Measurements from ENCODE around the gene PSG3.
"Not testable (repeated sequence)": the region's sequence is repeated elsewhere in the genome, so short reads cannot be mapped to it uniquely, and the experiment has no call there.

Gene PSG3

DNA sequence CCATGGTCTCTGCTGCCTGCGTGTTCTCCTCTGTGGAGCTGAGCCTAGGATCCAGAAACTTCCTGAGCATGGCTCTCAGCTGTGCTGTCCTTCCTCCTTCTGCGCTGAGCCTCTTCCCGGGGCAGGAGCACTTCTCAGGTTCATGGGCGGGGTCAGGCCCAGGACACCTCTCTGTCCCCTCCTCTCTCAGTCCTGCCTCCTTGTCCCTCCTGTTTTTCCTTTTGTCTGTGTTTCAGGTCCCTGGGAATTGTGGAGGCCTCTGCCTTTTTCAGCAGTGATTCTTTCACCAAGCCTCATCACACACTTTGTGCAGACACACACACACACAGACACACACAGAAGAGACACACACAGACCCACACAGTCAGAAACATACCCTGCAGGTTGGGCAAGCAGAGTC lies at the start of gene PSG3:
Gene PSG3 (minus strand): TSS at position 101 of the 400 bp plus-strand sequence. CDS start 97 bp downstream, at position 4.
- H3K4me1 ChIP-seq; H3K27ac ChIP-seq; H3K4me2 ChIP-seq (ENCODE audit: low read length); H3K9ac ChIP-seq; H3K79me2 ChIP-seq; H3K9me3 ChIP-seq (ENCODE audit: control insufficient read depth, low read length); H3K36me3 ChIP-seq (ENCODE audit: control insufficient read depth, insufficient read depth, low read length); H3K27me3 ChIP-seq (ENCODE audit: control insufficient read depth, insufficient read depth, low read length); H3K4me3 ChIP-seq (ENCODE audit: low read depth, low read length); H2AFZ ChIP-seq: not testable (repeated sequence)

DNA sequence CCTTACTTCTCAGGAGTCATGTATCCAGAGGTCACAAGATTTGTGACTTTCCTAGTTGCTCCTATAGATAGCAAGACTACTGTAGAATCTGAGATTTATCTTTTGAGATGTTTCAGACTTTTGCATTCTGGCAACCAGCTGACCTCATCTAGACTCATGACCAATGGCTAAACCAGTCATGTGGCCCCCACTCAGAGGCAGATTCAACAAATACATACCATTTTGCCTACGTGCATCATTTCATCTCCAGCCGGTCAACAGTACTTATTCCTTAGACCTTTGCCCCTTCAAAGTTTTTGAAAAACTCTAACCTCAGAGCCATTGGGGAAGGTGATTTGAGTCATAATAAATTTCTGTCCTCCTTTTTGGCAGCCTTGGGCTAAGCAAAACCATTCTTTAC lies 48.5 kb upstream of the PSG3 start:
- H3K27me3 ChIP-seq (ENCODE audit: control insufficient read depth, insufficient read depth, low read length) = not testable (repeated sequence)

DNA sequence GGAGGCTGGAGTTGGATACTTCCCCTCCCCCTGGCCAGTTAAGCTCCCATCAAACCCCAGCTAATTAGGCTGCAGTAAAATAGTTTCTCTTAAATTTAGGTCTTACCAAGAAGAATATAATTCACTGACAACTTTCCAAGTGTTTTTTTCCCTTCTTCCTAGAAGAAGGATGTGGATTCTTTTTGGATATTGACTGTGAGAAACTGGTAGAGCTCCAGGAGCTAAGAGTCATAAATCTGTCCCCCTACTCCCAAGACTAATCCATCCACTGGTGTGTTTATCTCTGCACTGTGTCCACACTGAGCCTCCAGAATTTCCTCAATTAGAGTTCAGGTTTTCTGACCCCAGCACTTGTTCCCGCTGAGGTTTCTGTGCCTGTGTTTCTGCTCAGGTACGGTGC lies 47.5 kb upstream of the PSG3 start:
- H3K27me3 ChIP-seq (ENCODE audit: control insufficient read depth, insufficient read depth, low read length); H3K9me3 ChIP-seq (ENCODE audit: control insufficient read depth, low read length); H2AFZ ChIP-seq; H3K79me2 ChIP-seq; H3K4me3 ChIP-seq (ENCODE audit: low read depth, low read length); H3K27ac ChIP-seq; H3K9ac ChIP-seq; H3K4me2 ChIP-seq (ENCODE audit: low read length); H3K36me3 ChIP-seq (ENCODE audit: control insufficient read depth, insufficient read depth, low read length); H3K4me1 ChIP-seq: not testable (repeated sequence)

More for the DNA sequence above, 48.5 kb upstream of the PSG3 start:
- H3K4me1 ChIP-seq; H3K27ac ChIP-seq; H3K4me3 ChIP-seq (ENCODE audit: low read depth, low read length); H3K79me2 ChIP-seq; H2AFZ ChIP-seq; H3K4me2 ChIP-seq (ENCODE audit: low read length); H3K9me3 ChIP-seq (ENCODE audit: control insufficient read depth, low read length); H3K9ac ChIP-seq; H3K36me3 ChIP-seq (ENCODE audit: control insufficient read depth, insufficient read depth, low read length): not testable (repeated sequence)

DNA sequence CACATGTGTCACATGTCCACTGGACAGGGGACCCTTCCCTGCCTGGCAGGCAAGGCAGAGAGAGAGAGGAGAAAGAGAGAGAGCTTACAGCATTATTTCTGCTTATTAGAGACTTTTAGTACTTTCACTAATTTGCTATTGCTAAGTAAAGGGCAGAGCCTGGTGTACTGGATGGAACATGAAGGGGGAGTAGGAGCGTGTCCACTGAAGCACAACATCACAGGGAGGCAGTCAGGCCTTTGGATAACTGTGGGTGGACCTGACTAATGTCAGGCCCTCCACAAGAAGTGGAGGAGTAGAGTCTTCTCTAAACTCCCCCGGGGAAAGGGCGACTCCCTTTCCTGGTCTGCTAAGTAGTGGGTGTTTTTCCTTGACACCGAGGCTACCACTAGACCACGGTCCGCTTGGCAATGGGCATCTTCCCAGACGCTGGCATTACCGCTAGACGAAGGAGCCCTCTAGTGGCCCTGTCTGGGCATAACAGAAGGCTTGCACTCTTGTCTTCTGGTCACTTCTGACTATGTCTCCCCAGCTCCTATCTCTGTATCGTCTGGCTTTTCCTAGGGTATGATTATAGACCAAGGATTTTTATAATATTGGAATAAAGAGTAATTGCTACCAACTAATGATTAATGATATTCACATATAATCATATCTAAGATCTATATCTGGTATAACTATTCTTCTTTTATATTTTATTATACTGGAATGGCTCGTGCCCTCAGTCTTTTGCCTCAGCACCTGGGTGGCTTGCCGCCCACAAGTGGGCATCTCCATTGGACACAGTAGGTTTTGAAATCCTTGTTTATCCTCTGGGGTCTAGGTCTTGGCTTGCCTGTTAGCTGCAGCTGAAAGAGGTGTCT lies 36.7 kb upstream of the PSG3 start:
- H3K27ac ChIP-seq; H3K4me3 ChIP-seq (ENCODE audit: low read depth, low read length); H2AFZ ChIP-seq; H3K79me2 ChIP-seq; H3K27me3 ChIP-seq (ENCODE audit: control insufficient read depth, insufficient read depth, low read length); H3K9me3 ChIP-seq (ENCODE audit: control insufficient read depth, low read length); H3K4me1 ChIP-seq; H3K4me2 ChIP-seq (ENCODE audit: low read length); H3K9ac ChIP-seq; H3K36me3 ChIP-seq (ENCODE audit: control insufficient read depth, insufficient read depth, low read length): not testable (repeated sequence)
- TF ChIP-seq, protein P1, sequence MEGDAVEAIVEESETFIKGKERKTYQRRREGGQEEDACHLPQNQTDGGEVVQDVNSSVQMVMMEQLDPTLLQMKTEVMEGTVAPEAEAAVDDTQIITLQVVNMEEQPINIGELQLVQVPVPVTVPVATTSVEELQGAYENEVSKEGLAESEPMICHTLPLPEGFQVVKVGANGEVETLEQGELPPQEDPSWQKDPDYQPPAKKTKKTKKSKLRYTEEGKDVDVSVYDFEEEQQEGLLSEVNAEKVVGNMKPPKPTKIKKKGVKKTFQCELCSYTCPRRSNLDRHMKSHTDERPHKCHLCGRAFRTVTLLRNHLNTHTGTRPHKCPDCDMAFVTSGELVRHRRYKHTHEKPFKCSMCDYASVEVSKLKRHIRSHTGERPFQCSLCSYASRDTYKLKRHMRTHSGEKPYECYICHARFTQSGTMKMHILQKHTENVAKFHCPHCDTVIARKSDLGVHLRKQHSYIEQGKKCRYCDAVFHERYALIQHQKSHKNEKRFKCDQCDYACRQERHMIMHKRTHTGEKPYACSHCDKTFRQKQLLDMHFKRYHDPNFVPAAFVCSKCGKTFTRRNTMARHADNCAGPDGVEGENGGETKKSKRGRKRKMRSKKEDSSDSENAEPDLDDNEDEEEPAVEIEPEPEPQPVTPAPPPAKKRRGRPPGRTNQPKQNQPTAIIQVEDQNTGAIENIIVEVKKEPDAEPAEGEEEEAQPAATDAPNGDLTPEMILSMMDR (IDR thresholded peaks at IDR 0.05) = peak; percentile 74

DNA sequence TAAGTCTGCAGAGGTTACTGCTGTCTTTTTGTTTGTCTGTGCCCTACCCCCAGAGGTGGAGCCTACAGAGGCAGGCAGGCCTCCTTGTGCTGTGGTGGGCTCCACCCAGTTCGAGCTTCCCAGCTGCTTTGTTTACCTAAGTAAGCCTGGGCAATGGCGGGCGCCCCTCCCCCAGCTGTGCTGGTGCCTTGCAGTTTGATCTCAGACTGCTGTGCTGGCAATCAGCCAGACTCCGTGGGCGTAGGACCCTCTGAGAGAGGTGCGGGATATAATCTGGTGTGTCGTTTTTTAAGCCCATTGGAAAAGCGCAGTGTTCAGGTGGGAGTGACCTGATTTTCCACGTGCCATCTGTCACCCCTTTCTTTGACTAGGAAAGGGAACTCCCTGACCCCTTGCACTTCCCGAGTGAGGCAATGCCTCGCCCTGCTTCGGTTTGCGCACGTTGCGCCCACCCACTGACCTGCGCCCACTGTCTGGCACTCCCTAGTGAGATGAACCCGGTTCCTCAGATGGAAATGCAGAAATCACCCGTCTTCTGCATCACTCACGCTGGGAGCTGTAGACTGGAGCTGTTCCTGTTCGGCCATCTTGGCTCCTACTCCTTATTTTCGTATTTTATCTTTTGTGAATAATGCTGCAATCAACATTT lies 34.4 kb upstream of the PSG3 start:
- H3K27ac ChIP-seq; H3K79me2 ChIP-seq; H3K4me2 ChIP-seq (ENCODE audit: low read length); H2AFZ ChIP-seq; H3K27me3 ChIP-seq (ENCODE audit: control insufficient read depth, insufficient read depth, low read length); H3K36me3 ChIP-seq (ENCODE audit: control insufficient read depth, insufficient read depth, low read length); H3K4me1 ChIP-seq; H3K9ac ChIP-seq; H3K4me3 ChIP-seq (ENCODE audit: low read depth, low read length); H3K9me3 ChIP-seq (ENCODE audit: control insufficient read depth, low read length): not testable (repeated sequence)

DNA sequence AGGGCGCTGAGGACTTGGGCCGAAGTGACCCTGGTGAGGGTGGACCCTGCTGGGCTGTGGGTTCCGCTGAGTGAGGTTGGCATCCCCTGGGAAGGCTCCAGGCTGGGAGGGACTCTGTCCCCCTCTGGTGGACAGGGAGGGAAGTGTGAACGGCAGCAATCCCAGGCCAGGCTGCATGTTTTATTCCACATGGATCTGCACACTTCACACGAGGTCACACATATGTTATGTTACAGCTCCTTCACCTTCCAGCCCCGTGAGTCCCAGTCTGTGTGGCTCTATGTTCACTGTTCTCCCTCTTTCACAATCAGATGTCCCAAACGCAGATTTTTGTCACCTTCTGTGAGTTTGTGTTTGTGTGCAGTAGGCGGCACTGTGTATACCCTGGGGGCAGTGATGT lies 27.0 kb upstream of the PSG3 start:
- H3K4me1 ChIP-seq = not testable (repeated sequence)

DNA sequence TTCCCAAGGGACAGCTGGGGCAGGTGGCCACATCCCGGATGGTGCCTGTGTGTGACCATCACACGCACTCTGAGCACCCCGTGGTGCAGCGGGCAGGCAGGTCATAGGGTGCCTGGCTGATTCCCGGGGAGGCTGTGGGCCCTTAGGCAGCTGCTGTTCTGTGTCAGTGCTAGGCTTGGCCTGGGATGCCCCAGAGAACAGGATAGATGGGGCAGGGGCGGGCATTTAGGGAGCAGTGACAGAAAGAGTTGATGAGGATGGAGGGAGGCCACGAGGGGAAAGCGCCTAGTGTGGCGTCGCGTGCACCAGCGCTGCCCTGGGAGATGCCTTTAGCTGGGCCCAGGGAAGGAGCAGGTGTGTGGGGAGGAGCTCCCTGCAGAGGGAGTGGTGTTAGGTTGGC lies 26.6 kb upstream of the PSG3 start:
- not testable (repeated sequence) for H3K79me2 ChIP-seq; H3K9ac ChIP-seq; H3K4me1 ChIP-seq; H3K36me3 ChIP-seq (ENCODE audit: control insufficient read depth, insufficient read depth, low read length); H3K27me3 ChIP-seq (ENCODE audit: control insufficient read depth, insufficient read depth, low read length); H3K4me2 ChIP-seq (ENCODE audit: low read length); H3K27ac ChIP-seq; H3K4me3 ChIP-seq (ENCODE audit: low read depth, low read length); H3K9me3 ChIP-seq (ENCODE audit: control insufficient read depth, low read length); H2AFZ ChIP-seq

More for the DNA sequence above, 27.0 kb upstream of the PSG3 start:
- H3K79me2 ChIP-seq; H3K27ac ChIP-seq; H3K4me2 ChIP-seq (ENCODE audit: low read length); H3K9ac ChIP-seq; H3K9me3 ChIP-seq (ENCODE audit: control insufficient read depth, low read length); H3K4me3 ChIP-seq (ENCODE audit: low read depth, low read length); H2AFZ ChIP-seq; H3K27me3 ChIP-seq (ENCODE audit: control insufficient read depth, insufficient read depth, low read length); H3K36me3 ChIP-seq (ENCODE audit: control insufficient read depth, insufficient read depth, low read length): not testable (repeated sequence)
- TF ChIP-seq, protein P1 (IDR thresholded peaks at IDR 0.05) = peak; percentile 21

Data from parathyroid adenoma (tissue), 2 donors.